IPS DF 6.9 (cell line): ENCODE results near the gene BAG1.

Experiments used
- DNase-seq: peaks from one replicate; pipeline ENCODE4 v3.0.0-alpha.2; 2013; ENCODE audit warnings: low read depth, low spot score
- H3K27ac ChIP-seq: one replicate; pipeline ENCODE4 v1.5.1; 2013; ENCODE audit warnings: low read length, control low read depth
- H3K27me3 ChIP-seq: 2 replicates; pipeline ENCODE4 v1.6.1; 2013; ENCODE audit warnings: mild to moderate bottlenecking, low read length; ENCODE audit not compliant: control insufficient read depth, insufficient read depth
- H3K36me3 ChIP-seq: 2 replicates; pipeline ENCODE4 v1.6.1; 2013; ENCODE audit warnings: low read length; ENCODE audit not compliant: control insufficient read depth, insufficient read depth
- H3K4me1 ChIP-seq: 2 replicates; pipeline ENCODE4 v1.6.1; 2013; ENCODE audit warnings: low read length; ENCODE audit not compliant: control insufficient read depth, insufficient read depth
- H3K4me3 ChIP-seq: 2 replicates; pipeline ENCODE4 v1.5.1; 2013; ENCODE audit warnings: mild to moderate bottlenecking, low read length
- H3K9me3 ChIP-seq: 2 replicates; pipeline ENCODE4 v1.6.1; 2013; ENCODE audit warnings: low read length, inconsistent platforms; ENCODE audit not compliant: control insufficient read depth, insufficient read depth
- whole genome bisulfite sequencing: extraction: QIAGEN DNeasy Blood & Tissue Kit; methylation state at CpG from one replicate; pipeline ENCODE4 v1.1.7; 2013; ENCODE audit warnings: mixed read lengths, missing lambda C conversion rate; ENCODE audit not compliant: insufficient read length, insufficient coverage; 5-methylcytosine and 5-hydroxymethylcytosine counted together

BAG1 gene

DNA sequence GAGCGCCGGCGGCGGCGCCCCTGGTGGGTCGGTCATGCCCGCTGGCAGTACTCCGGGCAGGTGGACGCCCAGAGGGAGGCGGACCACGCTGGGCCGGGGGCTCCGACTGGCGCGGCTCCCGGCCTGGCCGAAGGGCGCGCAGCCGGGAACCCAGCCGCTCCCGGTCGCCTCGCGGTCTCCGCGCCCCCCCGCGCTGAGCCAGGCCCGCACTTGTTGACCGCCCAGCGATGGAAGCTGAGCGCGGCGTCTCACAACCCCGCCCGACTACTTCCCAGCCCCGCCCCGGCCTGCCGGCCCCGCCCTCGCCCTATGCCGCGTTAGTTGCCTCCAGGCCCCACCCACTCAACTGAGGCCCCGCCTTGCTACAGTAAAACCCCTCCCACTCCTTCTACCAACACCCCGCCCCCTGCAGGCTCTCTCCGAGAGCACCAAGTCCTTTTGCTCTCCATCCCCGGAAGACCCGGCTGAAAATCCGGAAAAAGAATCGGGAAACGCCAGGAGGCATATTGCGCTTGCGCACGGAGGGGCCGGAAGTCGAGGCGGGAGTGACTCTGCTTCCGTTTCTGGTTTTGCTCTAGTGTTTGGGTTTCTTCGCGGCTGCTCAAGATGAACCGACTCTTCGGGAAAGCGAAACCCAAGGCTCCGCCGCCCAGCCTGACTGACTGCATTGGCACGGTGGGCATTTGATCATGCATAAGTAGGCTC, at the start of gene BAG1, which contains the start of gene CHMP5:
Gene BAG1 (minus strand): TSS at position 236 of the 705 bp plus-strand sequence.
Gene CHMP5 (plus strand): TSS at position 577 of the 705 bp plus-strand sequence. CDS start 30 bp downstream, at position 607.
- DNase-seq = peak; percentile 97
- Histone ChIP-seq H3K9me3 (no peaks in the 10 kb centered on the region), H3K4me3 (peak within 1 kb of the TSS; percentile 86), H3K4me1 (peaks cover 6% of the 10 kb centered on the region; the same call in 1 of the 2 replicates), H3K27me3 (no peaks in the 10 kb centered on the region), H3K36me3 (peaks cover 6% of the 10 kb centered on the region; the same call in 1 of the 2 replicates), H3K27ac (no peak within 1 kb of the TSS)
- WGBS = no CpG with 5 or more reads among the region's 67 CpGs

- no peak for DNase-seq
- no peak overlapping the region for H3K27ac ChIP-seq
- no peaks in the 10 kb centered on the region for H3K9me3 ChIP-seq
- H3K27me3 ChIP-seq = no peaks in the 10 kb centered on the region
- H3K4me3 ChIP-seq = no peak overlapping the region
- H3K36me3 ChIP-seq = peaks cover 14% of the 10 kb centered on the region; the same call in 1 of the 2 replicates
- WGBS = no CpG with 5 or more reads among the region's 2 CpGs
- H3K4me1 ChIP-seq = no peaks in the 10 kb centered on the region
These were observed 47.4 kb upstream of the BAG1 start for GRCh38 chr9:33311953-33312352.

DNA sequence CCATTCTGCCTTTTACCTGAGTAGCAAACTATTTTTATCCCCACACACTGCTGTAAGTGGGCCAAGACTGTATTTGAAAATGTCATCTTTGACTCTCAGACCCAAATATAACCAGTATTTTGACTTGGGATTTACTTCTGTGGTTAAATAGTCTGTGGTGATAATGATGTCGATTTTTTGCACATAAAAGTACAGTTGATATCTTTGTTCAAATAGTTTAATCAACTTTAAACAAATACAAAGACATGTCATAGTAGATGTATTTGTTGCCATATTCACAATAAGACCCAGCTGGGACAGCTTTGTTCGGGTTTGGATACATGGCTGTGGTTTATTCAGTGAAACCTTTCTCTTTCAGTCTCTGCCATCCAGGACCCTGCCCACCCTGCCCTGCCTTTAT, 46.2 kb upstream of the BAG1 start:
- DNase-seq = no peak
- H3K27ac ChIP-seq = no peak overlapping the region
- no peaks in the 10 kb centered on the region for H3K27me3 ChIP-seq
- H3K36me3 ChIP-seq = peaks cover 18% of the 10 kb centered on the region; the same call in 1 of the 2 replicates
- H3K4me1 ChIP-seq = no peaks in the 10 kb centered on the region
- H3K9me3 ChIP-seq = no peaks in the 10 kb centered on the region
- H3K4me3 ChIP-seq = no peak overlapping the region
- no CpG with 5 or more reads among the region's 2 CpGs for WGBS

GRCh38 chr9:33309903-33310302, 45.4 kb upstream of the BAG1 start:
- DNase-seq = no peak
- no CpG with 5 or more reads among the region's 1 CpG for WGBS
- Histone ChIP-seq H3K27me3 (no peaks in the 10 kb centered on the region), H3K36me3 (peaks cover 18% of the 10 kb centered on the region; the same call in 1 of the 2 replicates), H3K4me1 (no peaks in the 10 kb centered on the region), H3K9me3 (no peaks in the 10 kb centered on the region), H3K27ac (no peak overlapping the region), H3K4me3 (no peak overlapping the region)

DNA sequence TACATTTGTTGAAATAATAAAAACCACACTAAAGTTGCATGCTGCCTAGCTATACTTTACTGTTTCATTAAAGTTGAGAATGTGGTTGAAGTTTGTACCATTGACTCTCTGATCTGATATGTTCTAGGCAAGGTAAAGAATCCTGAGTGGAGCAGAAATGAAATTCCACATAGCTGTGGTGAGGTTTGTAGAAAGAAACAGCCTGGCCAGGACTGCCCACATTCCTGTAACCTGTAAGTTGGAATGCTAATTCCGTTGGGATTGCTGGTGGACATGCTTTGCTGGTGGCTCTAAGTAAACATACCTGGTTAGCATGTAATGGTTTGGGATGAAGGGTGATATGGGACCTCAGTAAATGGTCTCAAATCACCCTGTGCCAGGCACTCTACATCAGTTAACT, 42.6 kb upstream of the BAG1 start:
- no peak overlapping the region for H3K27ac ChIP-seq
- no peak overlapping the region for H3K4me3 ChIP-seq
- no CpG with 5 or more reads among the region's 1 CpG for WGBS
- no peaks in the 10 kb centered on the region for H3K27me3 ChIP-seq
- no peaks in the 10 kb centered on the region for H3K9me3 ChIP-seq
- no peak for DNase-seq
- peaks cover 21% of the 10 kb centered on the region for H3K36me3 ChIP-seq
- no peaks in the 10 kb centered on the region for H3K4me1 ChIP-seq

DNA sequence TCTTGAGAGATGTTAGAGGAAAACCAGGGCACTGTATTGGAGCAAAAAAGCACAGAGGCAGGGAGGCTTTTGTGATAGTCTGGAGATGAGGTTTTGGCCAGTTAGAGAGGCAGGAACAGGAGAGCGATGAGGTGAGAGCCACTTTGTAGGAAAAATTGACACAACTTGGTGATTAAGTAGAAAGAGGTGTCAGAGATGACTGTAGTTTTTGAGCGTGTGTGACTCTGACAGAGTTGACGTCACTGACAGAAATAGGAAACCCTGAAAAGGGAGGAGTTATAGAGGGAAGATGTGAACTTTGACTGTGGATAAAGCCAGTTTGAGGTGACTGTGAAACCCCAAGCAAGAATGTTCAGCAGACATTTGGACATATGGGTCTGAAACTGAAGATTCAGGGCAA, 41.5 kb upstream of the BAG1 start:
- Histone ChIP-seq H3K4me1 (no peaks in the 10 kb centered on the region), H3K36me3 (peaks cover 17% of the 10 kb centered on the region), H3K4me3 (no peak overlapping the region), H3K27ac (no peak overlapping the region), H3K9me3 (no peaks in the 10 kb centered on the region), H3K27me3 (no peaks in the 10 kb centered on the region)
- DNase-seq = no peak
- no CpG with 5 or more reads among the region's 3 CpGs for WGBS

GRCh38 chr9:33304362-33304761, 39.9 kb upstream of the BAG1 start:
- H3K27me3 ChIP-seq = no peaks in the 10 kb centered on the region
- no peaks in the 10 kb centered on the region for H3K4me1 ChIP-seq
- no peaks in the 10 kb centered on the region for H3K9me3 ChIP-seq
- H3K4me3 ChIP-seq = no peak overlapping the region
- H3K36me3 ChIP-seq = peaks cover 20% of the 10 kb centered on the region
- DNase-seq = no peak
- no peak overlapping the region for H3K27ac ChIP-seq
- WGBS = no CpG with 5 or more reads among the region's 1 CpG

DNA sequence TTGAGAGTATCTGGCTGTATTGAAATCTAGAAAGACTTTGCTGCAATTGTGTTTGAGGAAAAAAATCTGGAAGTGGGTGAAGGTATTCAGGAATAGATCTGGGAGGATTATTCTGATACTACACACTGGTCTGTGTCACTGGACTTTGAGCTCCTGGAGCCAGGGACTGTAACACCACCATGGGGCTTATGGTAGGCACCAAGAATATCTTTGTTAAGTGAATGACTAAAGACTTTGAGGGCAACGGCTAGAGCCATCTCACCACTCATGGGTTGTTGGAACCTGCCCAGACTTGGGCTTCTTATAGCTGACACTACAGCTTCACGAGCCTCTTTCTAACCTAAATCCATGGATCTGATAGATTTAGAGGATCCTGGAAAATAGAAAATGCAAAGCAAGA, 36.0 kb upstream of the BAG1 start:
- H3K4me1 ChIP-seq = no peaks in the 10 kb centered on the region
- WGBS = no CpG with 5 or more reads among the region's 2 CpGs
- no peak overlapping the region for H3K4me3 ChIP-seq
- DNase-seq = no peak
- no peaks in the 10 kb centered on the region for H3K9me3 ChIP-seq
- no peak overlapping the region for H3K27ac ChIP-seq
- H3K27me3 ChIP-seq = no peaks in the 10 kb centered on the region
- H3K36me3 ChIP-seq = peaks cover 17% of the 10 kb centered on the region

DNA sequence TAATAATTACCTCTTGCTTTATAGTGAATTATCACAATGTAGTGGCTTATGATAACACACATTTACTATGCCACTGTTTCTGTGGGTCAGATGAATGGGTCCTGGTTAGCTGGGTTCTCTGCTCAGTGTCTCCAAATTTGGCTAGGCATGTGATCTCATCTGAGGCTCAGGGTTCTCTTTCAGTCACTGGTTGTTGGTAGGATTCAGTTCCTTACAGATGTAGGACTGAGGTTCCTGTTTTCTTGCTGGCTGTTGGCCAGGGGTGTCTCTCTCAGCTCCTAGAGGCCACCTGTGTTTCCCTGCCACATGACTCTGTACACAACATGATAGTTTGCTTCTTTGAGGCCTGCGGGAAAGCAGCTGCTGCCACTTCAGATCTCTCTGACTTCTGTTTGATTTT, 32.9 kb upstream of the BAG1 start:
- H3K27ac ChIP-seq = no peak overlapping the region
- H3K27me3 ChIP-seq = no peaks in the 10 kb centered on the region
- H3K4me3 ChIP-seq = no peak overlapping the region
- WGBS = no CpG with 5 or more reads among the region's 1 CpG
- peaks cover 12% of the 10 kb centered on the region; the same call in 1 of the 2 replicates for H3K36me3 ChIP-seq
- H3K9me3 ChIP-seq = no peaks in the 10 kb centered on the region
- DNase-seq = no peak
- no peaks in the 10 kb centered on the region for H3K4me1 ChIP-seq

- Histone ChIP-seq H3K4me3 (no peak overlapping the region), H3K36me3 (peaks cover 9% of the 10 kb centered on the region; the same call in 1 of the 2 replicates), H3K9me3 (no peaks in the 10 kb centered on the region)
These were observed 31.1 kb upstream of the BAG1 start for GRCh38 chr9:33295571-33295970.

More at GRCh38 chr9:33295571-33295970, 31.1 kb upstream of the BAG1 start:
- DNase-seq = no peak
- no CpG with 5 or more reads among the region's 2 CpGs for WGBS
- Histone ChIP-seq H3K27me3 (no peaks in the 10 kb centered on the region), H3K27ac (no peak overlapping the region), H3K4me1 (no peaks in the 10 kb centered on the region)
